ENCODE data around the gene GOLGA5.

Gene GOLGA5

GRCh38 chr14:92866181-92866752 lies 72.2 kb downstream of the GOLGA5 start:
- TF ChIP-seq TAF1 (IDR thresholded peaks at IDR 0.05; ENCODE audit: low read depth, low read length) (no peak), POLR2A (IDR thresholded peaks at IDR 0.05; ENCODE audit: low read depth, low read length) (no peak), POLR2AphosphoS5 (IDR thresholded peaks at IDR 0.05; ENCODE audit: low read depth, low read length) (no peak), SPI1 (IDR thresholded peaks at IDR 0.05; ENCODE audit: low read depth, low read length) (no peak), PAX5 (IDR thresholded peaks at IDR 0.05; ENCODE audit: insufficient read depth, low read length, severe bottlenecking) (no peak), POU2F2 (IDR thresholded peaks at IDR 0.05; ENCODE audit: low read depth, low read length) (no peak)
- FAIRE-seq, result no peak
- DNase-seq (ENCODE audit: insufficient read length, low spot score), result no peak

GRCh38 chr14:92866901-92867865 lies 73.1 kb downstream of the GOLGA5 start:
- DNase-seq (ENCODE audit: insufficient read length, low spot score) (no peak), FAIRE-seq (no peak)
- TF ChIP-seq POLR2AphosphoS5 (IDR thresholded peaks at IDR 0.05; ENCODE audit: low read depth, low read length) (no peak), SPI1 (IDR thresholded peaks at IDR 0.05; ENCODE audit: low read depth, low read length) (no peak), PAX5 (IDR thresholded peaks at IDR 0.05; ENCODE audit: insufficient read depth, low read length, severe bottlenecking) (no peak)

GRCh38 chr14:92874962-92875661 lies 81.0 kb downstream of the GOLGA5 start:
- FAIRE-seq, result no peak
- TF ChIP-seq PAX5 (IDR thresholded peaks at IDR 0.05; ENCODE audit: insufficient read depth, low read length, severe bottlenecking) (no peak), SPI1 (IDR thresholded peaks at IDR 0.05; ENCODE audit: low read depth, low read length) (no peak), POLR2A (IDR thresholded peaks at IDR 0.05; ENCODE audit: low read depth, low read length) (no peak), POLR2AphosphoS5 (IDR thresholded peaks at IDR 0.05; ENCODE audit: low read depth, low read length) (no peak), TAF1 (IDR thresholded peaks at IDR 0.05; ENCODE audit: low read depth, low read length) (no peak), POU2F2 (IDR thresholded peaks at IDR 0.05; ENCODE audit: low read depth, low read length) (no peak)
- DNase-seq (ENCODE audit: insufficient read length, low spot score), result no peak

- FAIRE-seq (no peak), DNase-seq (ENCODE audit: insufficient read length, low spot score) (no peak)
- TF ChIP-seq SPI1 (IDR thresholded peaks at IDR 0.05; ENCODE audit: low read depth, low read length) (no peak), POLR2A (IDR thresholded peaks at IDR 0.05; ENCODE audit: low read depth, low read length) (no peak), POLR2AphosphoS5 (IDR thresholded peaks at IDR 0.05; ENCODE audit: low read depth, low read length) (no peak), TAF1 (IDR thresholded peaks at IDR 0.05; ENCODE audit: low read depth, low read length) (no peak), POU2F2 (IDR thresholded peaks at IDR 0.05; ENCODE audit: low read depth, low read length) (no peak), PAX5 (IDR thresholded peaks at IDR 0.05; ENCODE audit: insufficient read depth, low read length, severe bottlenecking) (no peak)
Observed at GRCh38 chr14:92877757-92878431, 83.8 kb downstream of the GOLGA5 start.

- DNase-seq (ENCODE audit: insufficient read length, low spot score) (no peak), FAIRE-seq (no peak)
- no peak for TF ChIP-seq POLR2AphosphoS5 (IDR thresholded peaks at IDR 0.05; ENCODE audit: low read depth, low read length)
- no peak for TF ChIP-seq TAF1 (IDR thresholded peaks at IDR 0.05; ENCODE audit: low read depth, low read length)
Observed at GRCh38 chr14:92880351-92880750, 86.2 kb downstream of the GOLGA5 start.

GRCh38 chr14:92880851-92881250 lies 86.7 kb downstream of the GOLGA5 start:
- TF ChIP-seq TAF1 (IDR thresholded peaks at IDR 0.05; ENCODE audit: low read depth, low read length), result no peak
- TF ChIP-seq PAX5 (IDR thresholded peaks at IDR 0.05; ENCODE audit: insufficient read depth, low read length, severe bottlenecking), result no peak
- TF ChIP-seq POU2F2 (IDR thresholded peaks at IDR 0.05; ENCODE audit: low read depth, low read length), result no peak
- no peak for TF ChIP-seq POLR2AphosphoS5 (IDR thresholded peaks at IDR 0.05; ENCODE audit: low read depth, low read length)
- no peak for TF ChIP-seq POLR2A (IDR thresholded peaks at IDR 0.05; ENCODE audit: low read depth, low read length)
- TF ChIP-seq SPI1 (IDR thresholded peaks at IDR 0.05; ENCODE audit: low read depth, low read length), result no peak
- no peak for FAIRE-seq
- DNase-seq (ENCODE audit: insufficient read length, low spot score), result no peak

- DNase-seq (ENCODE audit: insufficient read length, low spot score) (no peak), FAIRE-seq (no peak)
- TF ChIP-seq PAX5 (IDR thresholded peaks at IDR 0.05; ENCODE audit: insufficient read depth, low read length, severe bottlenecking), result no peak
- no peak for TF ChIP-seq POU2F2 (IDR thresholded peaks at IDR 0.05; ENCODE audit: low read depth, low read length)
- no peak for TF ChIP-seq POLR2A (IDR thresholded peaks at IDR 0.05; ENCODE audit: low read depth, low read length)
- no peak for TF ChIP-seq TAF1 (IDR thresholded peaks at IDR 0.05; ENCODE audit: low read depth, low read length)
- no peak for TF ChIP-seq SPI1 (IDR thresholded peaks at IDR 0.05; ENCODE audit: low read depth, low read length)
- no peak for TF ChIP-seq POLR2AphosphoS5 (IDR thresholded peaks at IDR 0.05; ENCODE audit: low read depth, low read length)
Observed at GRCh38 chr14:92883066-92883465, 89.0 kb downstream of the GOLGA5 start.

GRCh38 chr14:92884410-92884809 lies 90.3 kb downstream of the GOLGA5 start:
- TF ChIP-seq POLR2A (IDR thresholded peaks at IDR 0.05; ENCODE audit: low read depth, low read length) (no peak), TAF1 (IDR thresholded peaks at IDR 0.05; ENCODE audit: low read depth, low read length) (no peak), POU2F2 (IDR thresholded peaks at IDR 0.05; ENCODE audit: low read depth, low read length) (no peak), POLR2AphosphoS5 (IDR thresholded peaks at IDR 0.05; ENCODE audit: low read depth, low read length) (no peak), SPI1 (IDR thresholded peaks at IDR 0.05; ENCODE audit: low read depth, low read length) (no peak), PAX5 (IDR thresholded peaks at IDR 0.05; ENCODE audit: insufficient read depth, low read length, severe bottlenecking) (no peak)
- FAIRE-seq, result no peak
- DNase-seq (ENCODE audit: insufficient read length, low spot score), result no peak

All from GM12891 (cell line).